ENCODE results near the gene TOR4A.

TOR4A gene

GRCh38 chr9:137265496-137266161 lies 11.9 kb upstream of the TOR4A start:
- no peaks in the 10 kb centered on the region for H3K27me3 ChIP-seq (ENCODE audit: control insufficient read depth in 5 of 5, insufficient read depth in 4 of 5, low read length in 5 of 5)
- peaks cover 0 to 61% (median 52%) of the 10 kb centered on the region in 5 donors for H3K36me3 ChIP-seq (ENCODE audit: control insufficient read depth in 5 of 5, insufficient read depth in 5 of 5, low read length in 5 of 5)
- no peaks in the 10 kb centered on the region for H3K9me3 ChIP-seq (ENCODE audit: control insufficient read depth in 5 of 5, low read length in 5 of 5)
- H3K9ac ChIP-seq (ENCODE audit: low read length in 5 of 5), result no peak overlapping the region
- H3K27ac ChIP-seq (ENCODE audit: low read depth, low read length), result no peak overlapping the region
- H3K4me1 ChIP-seq (ENCODE audit: control insufficient read depth in 5 of 5, insufficient read depth in 5 of 5, low read length in 5 of 5), result peaks cover 6 to 23% (median 16%) of the 10 kb centered on the region in 5 donors
- H3K4me3 ChIP-seq (ENCODE audit: low read depth in 1 of 5, low read length in 5 of 5), result no peak overlapping the region

- Histone ChIP-seq H3K9me3 (ENCODE audit: control insufficient read depth in 5 of 5, low read length in 5 of 5) (no peaks in the 10 kb centered on the region), H3K36me3 (ENCODE audit: control insufficient read depth in 5 of 5, insufficient read depth in 5 of 5, low read length in 5 of 5) (peaks cover 0 to 66% (median 55%) of the 10 kb centered on the region in 5 donors), H3K27me3 (ENCODE audit: control insufficient read depth in 5 of 5, insufficient read depth in 4 of 5, low read length in 5 of 5) (no peaks in the 10 kb centered on the region), H3K9ac (ENCODE audit: low read length in 5 of 5) (no peak overlapping the region), H3K4me1 (ENCODE audit: control insufficient read depth in 5 of 5, insufficient read depth in 5 of 5, low read length in 5 of 5) (peaks cover 6 to 23% (median 16%) of the 10 kb centered on the region in 5 donors), H3K27ac (ENCODE audit: low read depth, low read length) (no peak overlapping the region), H3K4me3 (ENCODE audit: low read depth in 1 of 5, low read length in 5 of 5) (no peak overlapping the region)
Observed at GRCh38 chr9:137266162-137266527, 11.4 kb upstream of the TOR4A start.

- Histone ChIP-seq H3K9me3 (ENCODE audit: control insufficient read depth in 5 of 5, low read length in 5 of 5) (no peaks in the 10 kb centered on the region), H3K9ac (ENCODE audit: low read length in 5 of 5) (no peak overlapping the region), H3K36me3 (ENCODE audit: control insufficient read depth in 5 of 5, insufficient read depth in 5 of 5, low read length in 5 of 5) (peaks cover 0 to 71% (median 59%) of the 10 kb centered on the region in 5 donors), H3K4me1 (ENCODE audit: control insufficient read depth in 5 of 5, insufficient read depth in 5 of 5, low read length in 5 of 5) (peaks cover 6 to 23% (median 16%) of the 10 kb centered on the region in 5 donors), H3K4me3 (ENCODE audit: low read depth in 1 of 5, low read length in 5 of 5) (no peak overlapping the region), H3K27me3 (ENCODE audit: control insufficient read depth in 5 of 5, insufficient read depth in 4 of 5, low read length in 5 of 5) (no peaks in the 10 kb centered on the region), H3K27ac (ENCODE audit: low read depth, low read length) (no peak overlapping the region)
Observed at GRCh38 chr9:137266585-137267453, 10.7 kb upstream of the TOR4A start.

GRCh38 chr9:137267933-137268355 lies 9.6 kb upstream of the TOR4A start:
- peaks cover 0 to 80% (median 71%) of the 10 kb centered on the region in 5 donors for H3K36me3 ChIP-seq (ENCODE audit: control insufficient read depth in 5 of 5, insufficient read depth in 5 of 5, low read length in 5 of 5)
- peak overlapping the region in 1 of 5 donors; percentile 41 for H3K9ac ChIP-seq (ENCODE audit: low read length in 5 of 5)
- no peak overlapping the region for H3K4me3 ChIP-seq (ENCODE audit: low read depth in 1 of 5, low read length in 5 of 5)
- H3K9me3 ChIP-seq (ENCODE audit: control insufficient read depth in 5 of 5, low read length in 5 of 5), result no peaks in the 10 kb centered on the region
- no peak overlapping the region for H3K27ac ChIP-seq (ENCODE audit: low read depth, low read length)
- H3K4me1 ChIP-seq (ENCODE audit: control insufficient read depth in 5 of 5, insufficient read depth in 5 of 5, low read length in 5 of 5), result peaks cover 6 to 23% (median 14%) of the 10 kb centered on the region in 5 donors
- no peaks in the 10 kb centered on the region for H3K27me3 ChIP-seq (ENCODE audit: control insufficient read depth in 5 of 5, insufficient read depth in 4 of 5, low read length in 5 of 5)

- H3K9me3 ChIP-seq (ENCODE audit: control insufficient read depth in 5 of 5, low read length in 5 of 5), result no peaks in the 10 kb centered on the region
- H3K27ac ChIP-seq (ENCODE audit: low read depth, low read length), result peak overlapping the region; percentile 38
- H3K9ac ChIP-seq (ENCODE audit: low read length in 5 of 5), result peak overlapping the region in 1 of 5 donors; percentile 22
- H3K36me3 ChIP-seq (ENCODE audit: control insufficient read depth in 5 of 5, insufficient read depth in 5 of 5, low read length in 5 of 5), result peaks cover 0 to 80% (median 68%) of the 10 kb centered on the region in 5 donors
- H3K27me3 ChIP-seq (ENCODE audit: control insufficient read depth in 5 of 5, insufficient read depth in 4 of 5, low read length in 5 of 5), result no peaks in the 10 kb centered on the region
- peaks cover 6 to 23% (median 14%) of the 10 kb centered on the region in 5 donors for H3K4me1 ChIP-seq (ENCODE audit: control insufficient read depth in 5 of 5, insufficient read depth in 5 of 5, low read length in 5 of 5)
- peak overlapping the region in 4 of 5 donors; percentile 4 to 42 (median 22) for H3K4me3 ChIP-seq (ENCODE audit: low read depth in 1 of 5, low read length in 5 of 5)
Observed at GRCh38 chr9:137268538-137269201, 8.9 kb upstream of the TOR4A start.

GRCh38 chr9:137269231-137269772 lies 8.2 kb upstream of the TOR4A start:
- no peaks in the 10 kb centered on the region for H3K9me3 ChIP-seq (ENCODE audit: control insufficient read depth in 5 of 5, low read length in 5 of 5)
- peak overlapping the region; percentile 38 for H3K27ac ChIP-seq (ENCODE audit: low read depth, low read length)
- H3K4me3 ChIP-seq (ENCODE audit: low read depth in 1 of 5, low read length in 5 of 5), result peak overlapping the region in 4 of 5 donors; percentile 4 to 42 (median 22)
- H3K4me1 ChIP-seq (ENCODE audit: control insufficient read depth in 5 of 5, insufficient read depth in 5 of 5, low read length in 5 of 5), result peaks cover 6 to 26% (median 16%) of the 10 kb centered on the region in 5 donors
- H3K9ac ChIP-seq (ENCODE audit: low read length in 5 of 5), result no peak overlapping the region
- H3K36me3 ChIP-seq (ENCODE audit: control insufficient read depth in 5 of 5, insufficient read depth in 5 of 5, low read length in 5 of 5), result peaks cover 0 to 74% (median 62%) of the 10 kb centered on the region in 5 donors
- no peaks in the 10 kb centered on the region for H3K27me3 ChIP-seq (ENCODE audit: control insufficient read depth in 5 of 5, insufficient read depth in 4 of 5, low read length in 5 of 5)

GRCh38 chr9:137270929-137271695 lies 6.4 kb upstream of the TOR4A start:
- Histone ChIP-seq H3K9ac (ENCODE audit: low read length in 5 of 5) (no peak overlapping the region), H3K9me3 (ENCODE audit: control insufficient read depth in 5 of 5, low read length in 5 of 5) (no peaks in the 10 kb centered on the region), H3K4me1 (ENCODE audit: control insufficient read depth in 5 of 5, insufficient read depth in 5 of 5, low read length in 5 of 5) (peaks cover 6 to 41% (median 31%) of the 10 kb centered on the region in 5 donors), H3K27me3 (ENCODE audit: control insufficient read depth in 5 of 5, insufficient read depth in 4 of 5, low read length in 5 of 5) (peaks cover 0 to 3% (median 0%) of the 10 kb centered on the region in 5 donors), H3K27ac (ENCODE audit: low read depth, low read length) (no peak overlapping the region), H3K4me3 (ENCODE audit: low read depth in 1 of 5, low read length in 5 of 5) (no peak overlapping the region), H3K36me3 (ENCODE audit: control insufficient read depth in 5 of 5, insufficient read depth in 5 of 5, low read length in 5 of 5) (peaks cover 0 to 62% (median 51%) of the 10 kb centered on the region in 5 donors)

- Histone ChIP-seq H3K27me3 (ENCODE audit: control insufficient read depth in 5 of 5, insufficient read depth in 4 of 5, low read length in 5 of 5) (peaks cover 0 to 4% (median 0%) of the 10 kb centered on the region in 5 donors), H3K4me3 (ENCODE audit: low read depth in 1 of 5, low read length in 5 of 5) (no peak overlapping the region), H3K27ac (ENCODE audit: low read depth, low read length) (no peak overlapping the region), H3K9ac (ENCODE audit: low read length in 5 of 5) (no peak overlapping the region), H3K9me3 (ENCODE audit: control insufficient read depth in 5 of 5, low read length in 5 of 5) (no peaks in the 10 kb centered on the region), H3K4me1 (ENCODE audit: control insufficient read depth in 5 of 5, insufficient read depth in 5 of 5, low read length in 5 of 5) (peaks cover 6 to 47% (median 37%) of the 10 kb centered on the region in 5 donors), H3K36me3 (ENCODE audit: control insufficient read depth in 5 of 5, insufficient read depth in 5 of 5, low read length in 5 of 5) (peaks cover 0 to 56% (median 46%) of the 10 kb centered on the region in 5 donors)
Observed at GRCh38 chr9:137271696-137272076, 5.8 kb upstream of the TOR4A start.

Measured in subcutaneous abdominal adipose tissue (tissue), 5 donors.